ENCODE results near the gene SSTR5.

- TF ChIP-seq CTCF (IDR thresholded peaks at IDR 0.05) (no peak), POLR2A (IDR thresholded peaks at IDR 0.05) (no peak)
Observed at GRCh38 chr16:1107731-1108130, 35.2 kb downstream of the SSTR5 start.
